Activated CD4-positive, alpha-beta T cell treated with anti-CD3 and anti-CD28 coated beads, Interleukin-2, Interleukin-4, amounts not matched to agents 100 ng/mL and 50 ng/mL, durations not matched to agents 16 hours and 8 hours (primary cell): ENCODE measurements around the gene KLK8.
"Not testable (repeated sequence)": the region's sequence is repeated elsewhere in the genome, so short reads cannot be mapped to it uniquely, and the experiment has no call there.

Experiments used
- DNase-seq: peaks from one replicate; pipeline ENCODE4 v3.0.0-alpha.2; 2020; ENCODE audit warnings: low spot score

KLK8 gene

GRCh38 chr19:50982186-50982585 is 19.2 kb downstream of the KLK8 start:
- DNase-seq = no peak

DNA sequence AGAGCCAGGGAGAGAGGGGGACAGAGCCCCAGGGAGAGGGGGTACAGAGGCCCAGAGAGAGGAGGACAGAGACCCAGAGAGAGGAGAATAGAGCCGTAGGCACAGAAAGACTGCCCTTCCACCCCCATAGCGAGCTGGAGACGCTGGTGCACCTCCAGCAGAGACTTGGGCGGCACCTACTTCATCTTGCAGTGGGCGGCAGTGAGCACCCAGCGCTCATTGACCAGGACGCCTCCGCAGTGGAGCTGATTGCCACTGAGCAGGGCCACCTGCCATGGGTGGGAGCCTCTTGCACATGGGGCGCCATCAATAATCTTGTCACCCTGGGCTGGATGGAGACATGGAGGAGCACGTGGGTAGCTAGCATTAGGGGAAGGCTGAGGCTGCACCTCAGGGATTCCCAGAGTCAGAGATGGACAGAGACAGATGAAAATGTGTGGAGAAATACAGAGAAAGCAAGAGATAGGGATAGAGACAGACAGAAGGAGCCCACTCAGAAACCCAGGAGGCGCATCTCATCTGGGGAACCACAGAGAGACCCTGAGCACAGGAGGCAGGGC is 19.7 kb downstream of the KLK8 start:
- DNase-seq = no peak

DNA sequence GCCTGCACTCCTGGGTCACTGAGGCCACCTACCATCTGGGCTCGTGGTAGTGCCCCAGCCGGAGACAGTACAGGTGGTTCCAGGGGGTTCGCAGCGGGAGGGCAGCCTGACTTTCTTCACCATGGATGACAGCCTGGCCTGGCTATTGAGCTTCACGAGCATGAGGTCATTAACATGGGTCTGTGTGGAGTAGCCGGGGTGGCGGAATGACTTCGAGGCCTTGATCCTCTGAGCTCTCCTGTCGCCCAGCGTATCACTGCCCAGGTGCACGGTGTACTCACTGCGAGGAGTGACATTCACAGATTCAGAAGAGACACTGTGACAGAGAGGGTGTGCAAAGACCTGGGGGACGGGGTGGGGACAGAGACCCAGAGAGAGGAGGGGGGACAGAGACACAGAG is 21.2 kb downstream of the KLK8 start:
- no peak for DNase-seq

DNA sequence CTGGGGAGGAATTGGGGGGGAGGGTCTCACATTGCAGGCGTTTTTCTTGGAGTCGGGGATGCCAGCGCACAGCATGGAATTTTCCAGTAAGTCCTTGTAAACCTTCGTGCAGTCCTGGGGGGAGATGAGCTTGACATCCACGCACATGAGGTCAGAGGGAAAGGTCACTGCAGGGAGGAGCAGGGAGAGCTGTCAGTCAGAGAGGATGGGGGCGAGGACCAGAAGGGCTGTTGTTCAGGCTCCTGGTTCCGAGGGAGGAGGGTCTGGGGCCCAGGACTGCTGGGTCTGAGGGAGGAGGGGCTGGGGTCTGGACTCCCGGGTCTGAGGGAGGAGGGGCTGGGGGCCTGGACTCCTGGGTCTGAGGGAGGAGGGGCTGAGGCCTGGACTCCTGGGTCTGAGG is 21.6 kb downstream of the KLK8 start:
- no peak for DNase-seq

DNA sequence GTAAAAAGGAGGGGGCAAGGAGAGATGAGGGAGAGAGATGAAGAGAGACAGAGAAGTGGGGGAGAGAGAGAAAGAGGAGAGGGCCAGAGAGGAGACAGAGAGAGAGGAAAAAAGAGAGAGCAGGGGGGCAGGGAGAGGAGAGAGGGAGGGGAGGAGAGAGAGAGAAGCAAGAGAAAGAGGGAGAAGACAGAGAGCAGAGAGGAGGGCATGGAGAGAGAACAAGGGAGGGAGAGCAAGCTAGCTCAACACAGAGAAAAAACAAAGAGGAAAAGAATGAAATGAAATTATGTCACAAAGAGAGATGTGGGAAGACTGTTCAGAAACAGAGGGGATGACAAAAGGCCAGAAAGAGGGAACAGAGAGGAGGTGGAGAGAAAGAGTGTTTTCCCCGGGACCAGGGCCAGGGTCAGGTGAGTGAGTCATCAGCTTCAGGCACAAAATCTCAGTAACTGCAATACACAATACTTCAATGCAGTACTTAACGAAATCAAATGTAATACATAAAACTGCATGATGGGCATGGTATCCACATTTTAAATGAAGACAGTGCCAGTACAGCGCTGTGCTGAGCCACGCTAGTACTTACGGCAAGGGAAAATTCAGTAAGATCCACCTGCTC is 22.5 kb downstream of the KLK8 start:
- no peak for DNase-seq

GRCh38 chr19:50977626-50978025 is 23.8 kb downstream of the KLK8 start:
- DNase-seq = no peak

DNA sequence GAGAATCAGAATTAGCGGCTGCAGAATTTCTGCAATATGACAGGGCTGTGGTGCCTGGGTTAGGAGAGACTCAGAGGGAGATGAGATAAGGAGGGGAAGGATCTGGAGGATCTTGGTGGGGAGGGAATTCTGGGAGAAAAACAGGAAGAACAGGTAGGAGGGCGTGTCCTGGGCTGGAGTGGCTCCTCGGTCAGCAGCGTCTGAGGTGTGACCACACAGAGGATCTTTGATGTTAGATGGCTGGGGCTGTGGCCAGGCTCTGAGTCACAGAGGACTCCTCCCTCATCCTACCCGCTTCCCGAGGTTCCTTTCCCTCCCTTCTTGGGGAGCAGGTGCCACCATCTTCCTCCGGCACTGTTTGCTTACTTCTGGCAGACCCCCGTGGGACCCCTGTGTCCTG is 25.6 kb downstream of the KLK8 start:
- DNase-seq = no peak

DNA sequence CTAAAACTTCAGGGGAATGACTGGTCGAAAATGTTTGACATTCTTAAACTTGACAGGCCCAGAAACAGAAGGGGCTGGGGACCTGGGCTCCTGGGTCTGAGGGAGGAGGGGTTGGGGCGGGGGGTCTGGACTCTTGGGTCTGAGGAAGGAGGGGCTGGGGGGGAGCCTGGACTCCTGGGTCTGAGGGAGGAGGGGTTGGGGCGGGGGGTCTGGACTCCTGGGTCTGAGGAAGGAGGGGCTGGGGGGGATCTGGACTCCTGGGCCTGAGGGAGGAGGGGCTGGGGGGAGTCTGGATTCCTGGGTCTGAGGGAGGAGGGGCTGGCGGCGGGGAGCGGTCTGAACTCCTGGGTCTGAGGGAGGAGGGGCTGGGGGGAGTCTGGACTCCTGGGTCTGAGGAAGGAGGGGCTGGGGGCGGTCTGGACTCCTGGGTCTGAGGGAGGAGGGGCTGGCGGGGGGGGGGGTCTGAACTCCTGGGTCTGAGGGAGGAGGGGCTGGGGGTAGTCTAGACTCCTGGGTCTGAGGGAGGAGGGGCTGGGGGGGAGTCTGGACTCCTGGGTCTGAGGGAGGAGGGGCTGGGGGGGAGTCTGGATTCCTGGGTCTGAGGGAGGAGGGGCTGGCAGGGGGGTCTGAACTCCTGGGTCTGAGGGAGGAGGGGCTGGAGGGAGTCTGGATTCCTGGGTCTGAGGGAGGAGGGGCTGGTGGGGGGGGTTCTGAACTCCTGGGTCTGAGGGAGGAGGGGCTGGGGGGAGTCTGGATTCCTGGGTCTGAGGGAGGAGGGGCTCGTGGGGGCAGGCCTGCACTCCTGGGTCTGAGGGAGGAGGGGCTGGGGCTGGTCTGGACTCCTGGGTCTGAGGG is 26.5 kb downstream of the KLK8 start:
- DNase-seq = no peak

GRCh38 chr19:50972795-50973376 is 28.5 kb downstream of the KLK8 start:
- DNase-seq = no peak

GRCh38 chr19:50969810-50970209 is 31.6 kb downstream of the KLK8 start:
- DNase-seq = not testable (repeated sequence)

DNA sequence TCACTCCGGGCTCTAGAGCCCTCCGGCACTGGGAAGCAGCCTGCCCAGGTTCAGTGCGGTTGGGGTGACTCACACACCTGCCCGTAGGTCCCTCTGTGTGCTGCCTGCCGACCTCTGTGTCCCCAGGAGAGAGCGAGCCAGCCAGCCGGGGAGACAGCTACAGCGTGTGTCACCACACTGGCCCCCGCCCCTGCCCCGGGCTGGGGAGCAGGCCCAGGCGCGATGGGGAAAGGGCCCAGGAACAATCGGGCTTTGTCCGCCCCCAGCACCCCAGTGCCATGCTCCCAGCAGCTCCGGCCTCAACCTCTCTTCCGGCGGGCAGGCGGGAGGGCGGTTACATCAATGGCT is 32.0 kb downstream of the KLK8 start, which contains the start of gene KLK6:
TSS of gene KLK6 (minus strand) at position 179 of the 348 bp plus-strand sequence. CDS start 1,487 bp downstream, outside the sequence.
- no peak for DNase-seq

DNA sequence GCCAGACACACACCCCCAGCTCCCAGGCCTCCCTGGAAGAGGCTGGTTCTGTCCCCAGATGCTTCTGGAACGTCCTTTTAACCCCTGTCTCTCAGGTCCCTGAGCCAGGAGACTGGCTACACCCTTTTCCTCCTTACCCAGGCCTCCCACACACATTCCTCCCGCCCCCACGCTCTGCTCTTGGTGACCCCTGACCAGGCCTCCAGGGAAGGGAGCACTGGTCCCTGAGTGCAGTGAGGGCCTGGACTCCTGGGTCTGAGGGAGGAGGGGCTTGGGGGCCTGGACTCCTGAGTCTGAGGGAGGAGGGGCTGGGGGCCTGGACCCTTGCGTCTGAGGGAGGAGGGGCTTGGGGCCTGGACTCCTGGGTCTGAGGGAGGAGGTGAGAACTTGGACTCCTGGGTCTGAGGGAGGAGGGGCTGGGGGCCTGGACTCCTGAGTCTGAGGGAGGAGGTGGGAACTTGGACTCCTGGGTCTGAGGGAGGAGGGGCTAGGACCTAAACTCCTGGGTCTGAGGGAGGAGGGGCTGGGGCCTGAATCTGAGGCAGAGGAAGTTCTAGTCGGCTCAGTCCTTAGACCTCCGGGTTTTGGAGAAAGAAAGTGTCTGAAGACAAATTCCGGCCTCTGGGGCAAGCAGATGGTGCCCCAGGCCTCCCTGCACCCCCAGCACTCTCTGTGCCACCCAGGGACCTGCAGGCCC is 32.5 kb downstream of the KLK8 start:
- no peak for DNase-seq

GRCh38 chr19:50967929-50968715 is 33.3 kb downstream of the KLK8 start:
- DNase-seq = no peak

- no peak for DNase-seq
Measured at GRCh38 chr19:50964266-50964665, 37.1 kb downstream of the KLK8 start.

- DNase-seq = no peak
Measured at GRCh38 chr19:50963381-50963780, 38.0 kb downstream of the KLK8 start.

DNA sequence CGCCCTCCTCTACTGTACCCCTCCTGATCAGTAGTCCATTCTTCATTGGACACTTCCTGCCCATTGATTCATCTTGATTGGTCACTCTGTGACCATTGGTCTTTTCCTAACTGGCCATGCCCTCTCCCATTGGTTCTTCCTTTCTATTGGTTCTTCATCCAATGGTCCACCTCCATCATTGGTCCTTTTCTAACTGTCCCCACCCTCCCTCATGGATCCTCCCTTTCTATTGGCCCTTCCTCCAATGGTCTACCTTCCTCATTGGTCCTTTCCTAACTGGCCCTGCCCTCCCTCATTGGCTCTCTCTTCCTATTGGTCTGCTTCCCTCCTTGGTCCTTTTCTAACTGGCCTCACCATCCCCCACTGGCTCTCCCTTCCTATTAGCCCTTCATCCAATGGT is 39.2 kb downstream of the KLK8 start:
- no peak for DNase-seq

DNA sequence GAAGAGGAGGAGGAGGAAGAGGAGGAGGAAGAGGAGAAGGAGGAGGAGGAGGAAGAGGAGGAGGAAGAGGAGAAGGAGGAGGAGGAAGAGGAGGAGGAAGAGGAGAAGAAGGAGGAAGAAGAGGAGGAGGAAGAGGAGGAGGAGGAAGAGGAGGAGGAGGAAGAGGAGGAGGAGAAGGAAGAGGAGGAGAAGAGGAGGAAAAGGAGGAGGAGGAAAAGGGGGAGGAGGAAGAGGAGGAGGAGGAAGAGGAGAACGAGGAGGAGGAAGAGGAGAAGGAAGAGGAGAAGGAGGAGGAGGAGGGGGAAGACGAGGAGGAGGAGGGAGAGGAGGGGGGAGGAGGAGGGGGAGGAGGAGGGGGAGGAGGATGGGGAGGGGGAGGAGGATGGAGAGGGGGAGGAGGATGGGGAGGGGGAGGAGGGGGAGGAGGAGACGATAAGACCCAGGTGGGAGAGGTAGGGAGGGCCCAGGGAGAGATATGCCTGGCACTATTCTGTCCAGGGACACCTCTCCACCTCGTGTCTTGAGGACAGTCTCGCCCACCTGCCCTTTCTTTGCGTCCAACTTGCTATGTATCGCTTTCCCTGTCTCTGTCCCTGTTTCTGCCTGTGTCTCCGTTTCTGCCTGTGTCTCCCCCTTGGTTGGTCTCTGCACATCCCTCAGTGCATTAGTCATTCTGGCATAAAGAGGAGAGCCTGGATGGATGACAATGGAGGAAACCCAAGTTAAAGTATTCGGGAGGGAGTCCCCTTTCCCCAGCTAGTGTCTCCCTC is 41.5 kb downstream of the KLK8 start:
- no peak for DNase-seq

- DNase-seq = no peak
Measured at GRCh38 chr19:50957587-50957986, 43.8 kb downstream of the KLK8 start.

- no peak for DNase-seq
Measured at GRCh38 chr19:50952910-50953309, 48.5 kb downstream of the KLK8 start, which contains the start of gene KLK5. Gene KLK5 (minus strand): TSS chr19:50953038. CDS start chr19:50952657, 381 bp downstream.

- no peak for DNase-seq
Measured at GRCh38 chr19:50949861-50950260, 51.5 kb downstream of the KLK8 start.

GRCh38 chr19:50947123-50947522 is 54.3 kb downstream of the KLK8 start:
- no peak for DNase-seq
